ENCODE data around the gene HFE.
"Not testable (repeated sequence)": the region's sequence is repeated elsewhere in the genome, so short reads cannot be mapped to it uniquely, and the experiment has no call there.

HFE gene

GRCh38 chr6:26113570-26113969, 26.3 kb downstream of the HFE start:
- DNase-seq (ENCODE audit: low spot score) = no peak

DNA sequence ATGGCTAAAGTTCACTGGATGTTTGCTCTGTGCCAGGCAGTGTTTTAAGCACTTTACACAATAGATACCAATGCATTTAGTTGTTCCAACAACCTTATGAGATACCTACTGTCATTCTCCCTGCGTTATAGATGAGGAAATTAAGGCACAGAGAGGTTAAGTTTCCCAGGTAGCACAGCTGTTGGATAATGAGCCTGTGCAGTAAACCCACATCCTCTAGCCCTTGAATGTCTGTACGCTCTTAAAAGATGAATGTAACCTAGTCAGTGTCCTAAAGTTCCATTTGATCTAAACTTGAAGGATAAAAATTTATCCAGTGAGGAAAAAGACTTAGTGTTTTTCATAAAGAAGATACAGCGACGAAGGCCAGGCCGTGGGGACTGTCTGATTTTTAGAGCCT, 28.0 kb downstream of the HFE start:
- no peak for DNase-seq (ENCODE audit: low spot score)

DNA sequence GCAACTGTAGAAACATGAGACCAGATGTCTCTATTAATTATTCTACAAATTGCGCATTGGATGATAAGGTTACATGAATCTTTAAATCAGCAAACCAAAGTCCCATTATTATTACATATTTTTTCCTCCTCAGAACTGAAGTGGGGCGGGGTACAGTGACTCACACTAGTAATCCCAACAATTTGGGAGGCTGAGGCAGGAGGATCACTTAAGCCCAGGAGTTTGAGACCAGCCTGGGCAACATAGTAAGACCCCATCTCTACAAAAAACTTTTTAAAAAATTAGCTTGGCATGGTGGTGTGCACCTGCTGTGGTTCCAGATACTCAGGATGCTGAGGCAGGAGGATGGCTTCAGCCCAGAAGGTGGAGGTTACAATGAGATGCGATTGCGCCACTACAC, 29.0 kb downstream of the HFE start:
- DNase-seq (ENCODE audit: low spot score) = no peak

DNA sequence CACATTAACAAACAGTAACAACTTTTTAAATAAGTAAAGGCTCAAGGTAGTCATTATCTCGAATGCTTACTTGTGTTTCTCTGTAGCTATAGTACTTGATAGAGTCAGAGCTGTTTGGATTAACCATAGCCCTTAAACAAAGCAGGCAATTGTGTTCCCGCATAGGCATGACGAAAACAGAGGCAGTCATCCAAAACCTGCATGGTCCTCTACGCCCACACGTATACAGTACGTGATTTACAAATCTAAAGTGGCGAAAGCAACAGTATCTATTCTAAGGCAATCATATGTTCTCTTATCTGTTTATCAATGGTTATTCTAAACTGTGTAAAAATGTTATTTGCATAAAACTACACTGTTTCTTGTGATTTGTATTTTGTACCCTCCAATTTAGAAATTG, 31.8 kb downstream of the HFE start:
- DNase-seq (ENCODE audit: low spot score) = no peak

DNA sequence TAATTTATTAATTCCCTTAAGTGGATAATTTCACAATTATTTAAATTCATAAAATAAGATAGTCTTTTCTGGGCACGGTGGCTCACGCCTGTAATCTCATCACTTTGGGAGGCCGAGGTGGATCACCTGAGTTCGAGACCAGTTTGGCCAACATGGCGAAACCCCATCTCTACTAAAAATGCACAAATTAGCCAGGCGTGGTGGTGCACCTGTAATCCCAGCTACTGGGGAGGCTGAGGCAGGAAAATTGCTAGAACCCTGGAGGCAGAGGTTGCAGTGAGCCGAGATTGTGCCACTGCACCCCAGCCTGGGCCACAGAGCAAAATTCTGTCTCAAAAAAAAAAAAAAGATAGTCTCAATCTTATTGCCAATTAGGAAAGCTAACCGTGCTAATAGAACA, 32.9 kb downstream of the HFE start:
- not testable (repeated sequence) for DNase-seq (ENCODE audit: low spot score)

DNA sequence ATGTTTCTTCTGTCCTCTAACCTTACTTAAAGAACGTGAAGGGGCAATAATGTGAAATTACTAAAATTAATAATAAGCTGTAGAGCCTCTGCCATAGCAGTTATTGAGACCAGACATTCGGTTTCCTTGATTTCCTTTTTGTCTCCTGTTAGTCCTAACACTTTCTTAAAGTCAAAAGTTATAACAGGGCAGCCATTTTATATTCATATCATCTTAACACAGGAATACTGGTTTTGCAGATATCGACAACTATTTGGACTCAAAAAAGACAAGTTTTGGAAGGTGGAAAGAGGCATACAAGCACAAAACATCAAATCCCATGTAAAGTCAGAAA, 33.5 kb downstream of the HFE start:
- no peak for DNase-seq (ENCODE audit: low spot score)

- no peak for DNase-seq (ENCODE audit: low spot score)
Measured at GRCh38 chr6:26121141-26122004, 34.1 kb downstream of the HFE start.

- DNase-seq (ENCODE audit: low spot score) = no peak
Measured at GRCh38 chr6:26122005-26122388, 34.8 kb downstream of the HFE start.

- no peak for DNase-seq (ENCODE audit: low spot score)
Measured at GRCh38 chr6:26122402-26122792, 35.2 kb downstream of the HFE start.

DNA sequence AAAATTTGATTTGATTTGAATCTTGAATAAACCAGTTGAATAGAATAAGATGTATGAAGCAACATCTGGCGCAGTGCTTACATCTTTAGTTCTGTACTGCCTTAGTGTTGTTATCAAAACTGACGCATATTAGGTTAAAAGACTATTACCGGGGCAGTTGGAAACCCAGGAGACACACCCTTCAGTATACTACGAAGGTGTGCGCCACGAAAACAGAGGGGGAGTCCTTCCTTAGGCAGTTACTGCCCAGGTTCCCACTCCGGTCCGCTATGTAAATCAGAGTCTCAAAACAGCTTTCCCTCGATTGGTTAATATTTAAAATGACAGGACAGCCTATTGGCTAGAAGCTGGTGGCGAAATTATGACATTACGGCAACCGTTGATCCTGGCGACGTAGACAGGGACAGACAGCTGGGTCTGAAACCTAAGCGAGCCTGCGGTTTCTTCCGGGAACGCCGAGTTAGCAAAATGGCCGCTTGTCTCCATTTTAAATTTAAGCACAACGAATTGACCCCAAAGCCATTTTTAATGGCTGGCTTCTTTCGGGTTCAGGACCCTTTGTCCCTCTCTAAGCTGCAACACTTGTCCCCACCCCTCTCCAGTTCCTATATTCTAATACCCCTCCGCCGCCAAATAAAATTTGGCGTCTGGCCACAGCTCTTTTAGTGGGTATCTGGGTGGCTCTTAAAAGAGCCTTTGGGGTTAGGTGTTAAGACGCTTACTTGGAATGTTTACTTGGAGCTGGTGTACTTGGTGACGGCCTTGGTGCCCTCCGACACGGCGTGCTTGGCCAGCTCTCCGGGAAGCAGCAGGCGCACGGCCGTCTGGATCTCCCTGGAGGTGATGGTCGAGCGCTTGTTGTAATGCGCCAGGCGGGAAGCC, 35.8 kb downstream of the HFE start:
- peak; percentile 98 for DNase-seq (ENCODE audit: low spot score)

GRCh38 chr6:26123675-26123946, 36.4 kb downstream of the HFE start:
- DNase-seq (ENCODE audit: low spot score) = no peak

DNA sequence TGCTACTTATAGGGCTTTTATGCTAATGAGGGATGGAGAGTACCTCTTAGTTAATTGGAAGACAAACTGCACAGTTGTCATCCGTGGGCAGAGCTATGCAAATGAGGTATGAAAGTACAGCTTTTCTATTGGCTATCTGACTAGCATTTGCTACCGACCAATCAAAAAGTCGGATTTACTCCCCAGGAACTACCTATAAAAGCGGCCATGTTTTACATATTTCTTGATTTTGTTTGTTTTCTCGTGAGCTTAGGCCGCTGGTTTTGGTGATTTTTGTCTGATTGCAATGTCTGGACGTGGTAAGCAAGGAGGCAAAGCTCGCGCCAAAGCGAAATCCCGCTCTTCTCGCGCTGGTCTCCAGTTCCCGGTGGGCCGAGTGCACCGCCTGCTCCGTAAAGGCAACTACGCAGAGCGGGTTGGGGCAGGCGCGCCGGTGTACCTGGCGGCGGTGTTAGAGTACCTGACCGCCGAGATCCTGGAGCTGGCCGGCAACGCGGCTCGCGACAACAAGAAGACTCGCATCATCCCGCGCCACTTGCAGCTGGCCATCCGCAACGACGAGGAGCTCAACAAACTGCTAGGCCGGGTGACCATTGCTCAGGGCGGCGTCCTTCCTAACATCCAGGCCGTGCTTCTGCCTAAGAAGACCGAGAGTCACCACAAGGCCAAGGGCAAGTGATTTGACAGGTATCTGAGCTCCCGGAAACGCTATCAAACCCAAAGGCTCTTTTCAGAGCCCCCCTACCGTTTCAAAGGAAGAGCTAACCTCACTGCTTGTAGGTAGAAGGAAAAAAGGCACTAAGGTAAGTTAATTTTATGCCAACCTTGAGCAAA, 36.9 kb downstream of the HFE start:
- DNase-seq (ENCODE audit: low spot score) = peak; percentile 93

DNA sequence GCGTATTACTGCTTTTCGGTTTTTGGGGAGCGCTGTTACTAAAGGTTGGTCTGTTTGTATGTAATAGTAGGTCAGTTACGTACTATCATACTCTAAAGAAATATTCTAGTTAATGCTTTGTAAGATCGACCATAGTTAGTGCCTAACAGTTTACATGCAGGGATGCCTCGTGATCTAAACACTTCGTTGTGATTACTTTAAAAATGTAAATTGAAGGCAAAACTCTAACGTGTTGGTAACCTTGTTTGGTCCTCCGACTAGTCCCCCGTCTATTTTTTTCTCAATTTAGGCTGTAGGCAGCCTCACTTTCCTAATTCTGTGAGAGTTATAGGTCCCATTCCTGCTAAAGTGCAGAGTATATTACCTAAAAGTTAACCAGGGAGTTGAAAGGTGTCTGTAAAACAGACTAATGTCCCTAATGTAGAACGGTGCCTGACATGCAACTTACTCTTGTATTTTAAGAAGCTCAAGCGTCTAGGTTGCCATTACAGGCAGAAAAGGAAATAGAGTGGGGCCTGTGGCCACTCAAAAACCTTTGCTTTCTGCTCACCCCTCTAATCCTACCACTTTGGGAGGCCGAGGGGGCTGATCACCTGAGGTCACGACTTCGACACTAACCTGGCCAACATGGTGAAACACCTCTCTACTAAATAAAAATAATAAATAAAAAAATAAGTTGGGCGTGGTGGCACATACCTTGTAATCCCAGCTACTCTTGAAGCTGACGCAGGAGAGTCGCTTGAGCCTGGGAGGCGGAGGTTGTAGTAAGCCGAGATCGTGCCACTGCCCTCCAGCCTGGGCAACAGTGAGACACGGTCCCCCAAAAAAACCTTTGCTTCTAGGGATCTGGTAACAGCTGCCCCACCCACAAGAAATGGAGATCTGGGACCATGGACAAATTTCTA, 37.8 kb downstream of the HFE start:
- DNase-seq (ENCODE audit: low spot score) = no peak

- no peak for DNase-seq (ENCODE audit: low spot score)
Measured at GRCh38 chr6:26126394-26127235, 39.4 kb downstream of the HFE start.

DNA sequence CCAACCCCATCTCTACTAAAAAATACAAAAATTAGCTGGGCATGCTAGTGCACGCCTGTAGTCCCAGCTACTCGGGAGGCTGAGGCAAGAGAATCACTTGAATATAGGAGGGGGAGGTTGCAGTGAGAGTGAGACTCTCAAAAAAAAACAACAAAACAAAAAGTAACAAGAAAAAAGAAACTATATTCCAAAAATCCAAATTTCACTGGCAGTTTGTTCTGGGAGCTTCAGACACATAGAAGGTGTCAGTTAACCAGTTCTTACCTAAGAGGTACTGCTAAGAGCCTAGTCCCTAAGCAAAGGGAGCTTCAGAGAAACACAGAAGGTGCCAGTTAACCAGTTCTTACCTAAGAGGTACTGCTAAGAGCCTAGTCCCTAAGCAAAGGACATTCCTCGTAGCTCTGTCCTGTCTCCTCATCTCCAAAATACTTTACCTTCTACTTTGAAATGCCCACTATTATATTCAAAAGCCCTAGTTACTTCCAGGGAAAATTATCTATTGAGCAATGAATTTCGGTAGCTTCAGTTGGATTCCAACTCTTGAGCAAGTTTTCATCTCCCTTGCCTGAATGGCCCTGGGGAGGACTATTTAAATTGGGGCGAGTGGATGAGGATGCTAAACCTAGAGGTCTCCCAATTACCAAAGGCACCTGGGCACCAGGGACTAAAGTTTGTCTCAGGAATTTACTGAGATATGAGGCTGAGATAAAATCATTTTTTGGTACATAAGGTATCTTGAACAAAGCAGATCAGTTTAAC, 41.0 kb downstream of the HFE start:
- DNase-seq (ENCODE audit: low spot score) = no peak

DNA sequence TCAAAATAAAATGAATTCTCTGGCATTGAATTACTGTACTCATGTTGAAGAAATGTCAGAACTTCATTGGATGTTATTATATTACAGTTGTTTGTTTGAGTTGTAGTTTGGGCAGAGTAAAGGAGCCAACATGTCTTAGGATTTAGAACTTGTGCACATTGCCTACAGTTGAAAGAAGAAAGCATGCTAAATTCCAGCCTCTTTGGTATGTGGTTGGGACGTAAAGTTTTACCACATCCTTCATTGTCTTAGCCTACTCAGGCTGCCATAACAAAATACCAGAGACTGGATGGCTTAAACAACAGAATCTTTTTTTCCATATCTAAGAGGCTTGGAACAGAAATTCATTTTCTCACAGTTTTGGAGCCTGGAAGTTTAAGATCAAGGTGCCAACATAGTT, 42.4 kb downstream of the HFE start:
- no peak for DNase-seq (ENCODE audit: low spot score)

GRCh38 chr6:26130581-26131249, 43.5 kb downstream of the HFE start:
- DNase-seq (ENCODE audit: low spot score) = no peak

- DNase-seq (ENCODE audit: low spot score) = no peak
Measured at GRCh38 chr6:26131618-26132017, 44.4 kb downstream of the HFE start.

DNA sequence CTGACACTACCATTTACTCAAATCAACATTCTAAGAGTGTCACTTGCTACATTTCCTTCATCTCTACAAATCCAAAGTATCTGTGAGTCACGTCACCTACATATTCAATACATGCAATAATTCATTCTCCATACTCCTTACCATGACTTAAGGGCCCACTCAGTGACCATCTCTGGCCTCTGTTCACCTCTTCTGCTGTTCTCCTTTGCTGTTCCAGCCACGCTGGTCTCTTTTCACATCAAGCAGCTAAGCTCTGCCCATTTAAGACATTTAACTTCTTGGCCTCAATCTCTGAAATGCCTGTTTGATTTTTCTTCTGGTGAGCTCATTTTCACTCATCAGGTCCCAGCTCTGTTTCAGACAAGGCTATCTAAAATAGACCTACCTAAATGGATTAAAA, 46.5 kb downstream of the HFE start:
- no peak for DNase-seq (ENCODE audit: low spot score)
